ENCODE data around the gene STPG1. TPM values are rescaled to one million over a fixed set of nuclear protein-coding genes. Genes with fewer than 3 reads are reported as not detected.
A peak's percentile ranks its signal among the peaks of the same experiment; 100 is the strongest.

The STPG1 gene
- polyA plus RNA-seq, 1 donor = 5.7 TPM

- no peaks in the 10 kb centered on the region for H3K9me3 ChIP-seq (ENCODE audit: control insufficient read depth, low read depth, low read length)
- no peaks in the 10 kb centered on the region for H3K36me3 ChIP-seq (ENCODE audit: control insufficient read depth, insufficient read depth, low read length)
- no peak overlapping the region for H3K27ac ChIP-seq (ENCODE audit: low read length)
- no CpG with 5 or more reads among the region's 8 CpGs for WGBS (ENCODE audit: insufficient coverage, low lambda C conversion rate)
- H3K4me3 ChIP-seq (ENCODE audit: low read length) = no peak overlapping the region
- DNase-seq = no peak
- no peaks in the 10 kb centered on the region for H3K4me1 ChIP-seq (ENCODE audit: control insufficient read depth, insufficient read depth, low read length)
- peaks cover 3% of the 10 kb centered on the region for H3K27me3 ChIP-seq (ENCODE audit: control insufficient read depth, insufficient read depth, low read length)
Observed at GRCh38 chr1:24344090-24344742, 69.4 kb downstream of the STPG1 start.

GRCh38 chr1:24343412-24344089, 70.0 kb downstream of the STPG1 start:
- no CpG with 5 or more reads among the region's 13 CpGs for WGBS (ENCODE audit: insufficient coverage, low lambda C conversion rate)
- H3K27me3 ChIP-seq (ENCODE audit: control insufficient read depth, insufficient read depth, low read length) = peaks cover 3% of the 10 kb centered on the region
- no peaks in the 10 kb centered on the region for H3K36me3 ChIP-seq (ENCODE audit: control insufficient read depth, insufficient read depth, low read length)
- H3K9me3 ChIP-seq (ENCODE audit: control insufficient read depth, low read depth, low read length) = no peaks in the 10 kb centered on the region
- no peak overlapping the region for H3K27ac ChIP-seq (ENCODE audit: low read length)
- DNase-seq = no peak
- no peak overlapping the region for H3K4me3 ChIP-seq (ENCODE audit: low read length)
- H3K4me1 ChIP-seq (ENCODE audit: control insufficient read depth, insufficient read depth, low read length) = no peaks in the 10 kb centered on the region

GRCh38 chr1:24341260-24341659, 72.3 kb downstream of the STPG1 start:
- Histone ChIP-seq H3K27me3 (ENCODE audit: control insufficient read depth, insufficient read depth, low read length) (no peaks in the 10 kb centered on the region), H3K4me3 (ENCODE audit: low read length) (no peak overlapping the region), H3K27ac (ENCODE audit: low read length) (no peak overlapping the region), H3K9me3 (ENCODE audit: control insufficient read depth, low read depth, low read length) (no peaks in the 10 kb centered on the region), H3K4me1 (ENCODE audit: control insufficient read depth, insufficient read depth, low read length) (no peaks in the 10 kb centered on the region), H3K36me3 (ENCODE audit: control insufficient read depth, insufficient read depth, low read length) (no peaks in the 10 kb centered on the region)
- no peak for DNase-seq
- no CpG with 5 or more reads among the region's 8 CpGs for WGBS (ENCODE audit: insufficient coverage, low lambda C conversion rate)

- no peaks in the 10 kb centered on the region for H3K4me1 ChIP-seq (ENCODE audit: control insufficient read depth, insufficient read depth, low read length)
- H3K27ac ChIP-seq (ENCODE audit: low read length) = no peak overlapping the region
- no peaks in the 10 kb centered on the region for H3K27me3 ChIP-seq (ENCODE audit: control insufficient read depth, insufficient read depth, low read length)
- no CpG with 5 or more reads among the region's 8 CpGs for WGBS (ENCODE audit: insufficient coverage, low lambda C conversion rate)
- H3K36me3 ChIP-seq (ENCODE audit: control insufficient read depth, insufficient read depth, low read length) = no peaks in the 10 kb centered on the region
- DNase-seq = no peak
- H3K4me3 ChIP-seq (ENCODE audit: low read length) = no peak overlapping the region
- no peaks in the 10 kb centered on the region for H3K9me3 ChIP-seq (ENCODE audit: control insufficient read depth, low read depth, low read length)
Observed at GRCh38 chr1:24340770-24341169, 72.8 kb downstream of the STPG1 start.

- no peak for DNase-seq
- no peak overlapping the region for H3K4me3 ChIP-seq (ENCODE audit: low read length)
- H3K4me1 ChIP-seq (ENCODE audit: control insufficient read depth, insufficient read depth, low read length) = no peaks in the 10 kb centered on the region
- H3K27ac ChIP-seq (ENCODE audit: low read length) = no peak overlapping the region
- no peaks in the 10 kb centered on the region for H3K9me3 ChIP-seq (ENCODE audit: control insufficient read depth, low read depth, low read length)
- no CpG with 5 or more reads among the region's 8 CpGs for WGBS (ENCODE audit: insufficient coverage, low lambda C conversion rate)
- no peaks in the 10 kb centered on the region for H3K27me3 ChIP-seq (ENCODE audit: control insufficient read depth, insufficient read depth, low read length)
- no peaks in the 10 kb centered on the region for H3K36me3 ChIP-seq (ENCODE audit: control insufficient read depth, insufficient read depth, low read length)
Observed at GRCh38 chr1:24339996-24340395, 73.6 kb downstream of the STPG1 start.

GRCh38 chr1:24338447-24338846, 75.1 kb downstream of the STPG1 start:
- no peak overlapping the region for H3K4me3 ChIP-seq (ENCODE audit: low read length)
- no peaks in the 10 kb centered on the region for H3K36me3 ChIP-seq (ENCODE audit: control insufficient read depth, insufficient read depth, low read length)
- H3K27ac ChIP-seq (ENCODE audit: low read length) = no peak overlapping the region
- H3K27me3 ChIP-seq (ENCODE audit: control insufficient read depth, insufficient read depth, low read length) = no peaks in the 10 kb centered on the region
- no peak for DNase-seq
- WGBS (ENCODE audit: insufficient coverage, low lambda C conversion rate) = no CpG with 5 or more reads among the region's 5 CpGs
- H3K4me1 ChIP-seq (ENCODE audit: control insufficient read depth, insufficient read depth, low read length) = no peaks in the 10 kb centered on the region
- H3K9me3 ChIP-seq (ENCODE audit: control insufficient read depth, low read depth, low read length) = no peaks in the 10 kb centered on the region

GRCh38 chr1:24337455-24337854, 76.1 kb downstream of the STPG1 start:
- Histone ChIP-seq H3K9me3 (ENCODE audit: control insufficient read depth, low read depth, low read length) (no peaks in the 10 kb centered on the region), H3K4me1 (ENCODE audit: control insufficient read depth, insufficient read depth, low read length) (no peaks in the 10 kb centered on the region), H3K36me3 (ENCODE audit: control insufficient read depth, insufficient read depth, low read length) (no peaks in the 10 kb centered on the region), H3K27me3 (ENCODE audit: control insufficient read depth, insufficient read depth, low read length) (no peaks in the 10 kb centered on the region), H3K27ac (ENCODE audit: low read length) (no peak overlapping the region), H3K4me3 (ENCODE audit: low read length) (no peak overlapping the region)
- DNase-seq = no peak
- no CpG with 5 or more reads among the region's 4 CpGs for WGBS (ENCODE audit: insufficient coverage, low lambda C conversion rate)

- no peak overlapping the region for H3K4me3 ChIP-seq (ENCODE audit: low read length)
- no CpG with 5 or more reads among the region's 5 CpGs for WGBS (ENCODE audit: insufficient coverage, low lambda C conversion rate)
- H3K27me3 ChIP-seq (ENCODE audit: control insufficient read depth, insufficient read depth, low read length) = no peaks in the 10 kb centered on the region
- no peaks in the 10 kb centered on the region for H3K36me3 ChIP-seq (ENCODE audit: control insufficient read depth, insufficient read depth, low read length)
- no peak for DNase-seq
- H3K9me3 ChIP-seq (ENCODE audit: control insufficient read depth, low read depth, low read length) = no peaks in the 10 kb centered on the region
- H3K4me1 ChIP-seq (ENCODE audit: control insufficient read depth, insufficient read depth, low read length) = no peaks in the 10 kb centered on the region
- H3K27ac ChIP-seq (ENCODE audit: low read length) = no peak overlapping the region
Observed at GRCh38 chr1:24336075-24336474, 77.5 kb downstream of the STPG1 start.

- no peaks in the 10 kb centered on the region for H3K9me3 ChIP-seq (ENCODE audit: control insufficient read depth, low read depth, low read length)
Observed at GRCh38 chr1:24331961-24332673, 81.5 kb downstream of the STPG1 start.

GRCh38 chr1:24329797-24330543, 83.6 kb downstream of the STPG1 start:
- no peak for DNase-seq
- H3K27me3 ChIP-seq (ENCODE audit: control insufficient read depth, insufficient read depth, low read length) = no peaks in the 10 kb centered on the region
- H3K27ac ChIP-seq (ENCODE audit: low read length) = no peak overlapping the region
- H3K36me3 ChIP-seq (ENCODE audit: control insufficient read depth, insufficient read depth, low read length) = no peaks in the 10 kb centered on the region
- H3K4me3 ChIP-seq (ENCODE audit: low read length) = no peak overlapping the region
- no peaks in the 10 kb centered on the region for H3K4me1 ChIP-seq (ENCODE audit: control insufficient read depth, insufficient read depth, low read length)
- H3K9me3 ChIP-seq (ENCODE audit: control insufficient read depth, low read depth, low read length) = no peaks in the 10 kb centered on the region
- WGBS (ENCODE audit: insufficient coverage, low lambda C conversion rate) = no CpG with 5 or more reads among the region's 2 CpGs

More at GRCh38 chr1:24331961-24332673, 81.5 kb downstream of the STPG1 start:
- DNase-seq = peak in 1 of 2 donors; percentile 43
- Histone ChIP-seq H3K4me3 (ENCODE audit: low read length) (no peak overlapping the region), H3K36me3 (ENCODE audit: control insufficient read depth, insufficient read depth, low read length) (no peaks in the 10 kb centered on the region), H3K4me1 (ENCODE audit: control insufficient read depth, insufficient read depth, low read length) (no peaks in the 10 kb centered on the region), H3K27ac (ENCODE audit: low read length) (no peak overlapping the region), H3K27me3 (ENCODE audit: control insufficient read depth, insufficient read depth, low read length) (no peaks in the 10 kb centered on the region)
- WGBS (ENCODE audit: insufficient coverage, low lambda C conversion rate) = 100% methylated on average over 4 of the region's 7 CpGs
